GM18858 (cell line): Measurements from ENCODE around the gene DLEC1.

Experiments
- ATAC-seq: cut with Tn5 transposase; IDR thresholded peaks from one replicate; pipeline ENCODE4 v1.9.1; 2021; ENCODE audit not compliant: unreplicated experiment

Gene DLEC1

DNA sequence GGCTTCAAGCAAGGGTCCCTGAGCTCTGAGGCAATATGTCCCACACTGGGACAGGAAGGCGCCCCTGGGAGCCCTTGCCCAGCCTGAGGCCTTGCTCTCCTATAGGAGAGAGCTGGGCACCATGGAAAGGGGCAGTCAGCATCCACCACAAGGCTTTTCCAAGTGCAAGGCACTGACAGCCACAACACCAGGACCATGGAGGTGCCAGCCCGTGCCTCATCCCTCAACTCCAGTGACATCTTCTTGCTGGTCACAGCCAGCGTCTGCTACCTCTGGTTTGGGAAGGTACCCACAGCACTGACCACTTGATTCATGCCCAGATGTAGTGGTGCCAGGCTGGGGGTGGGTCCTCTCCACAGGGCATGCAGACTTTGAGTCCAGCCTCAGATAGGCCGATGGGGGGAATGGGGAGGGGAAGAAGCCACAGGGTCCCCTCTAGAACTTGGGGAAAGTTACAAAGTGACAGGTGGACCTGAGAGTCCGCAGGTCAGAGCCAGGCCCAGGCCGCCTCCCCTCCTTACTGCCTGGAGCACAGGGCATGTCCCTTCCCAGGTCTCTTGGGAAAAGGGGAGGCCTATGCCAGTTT is 36.6 kb upstream of the DLEC1 start:
- no peak for ATAC-seq

DNA sequence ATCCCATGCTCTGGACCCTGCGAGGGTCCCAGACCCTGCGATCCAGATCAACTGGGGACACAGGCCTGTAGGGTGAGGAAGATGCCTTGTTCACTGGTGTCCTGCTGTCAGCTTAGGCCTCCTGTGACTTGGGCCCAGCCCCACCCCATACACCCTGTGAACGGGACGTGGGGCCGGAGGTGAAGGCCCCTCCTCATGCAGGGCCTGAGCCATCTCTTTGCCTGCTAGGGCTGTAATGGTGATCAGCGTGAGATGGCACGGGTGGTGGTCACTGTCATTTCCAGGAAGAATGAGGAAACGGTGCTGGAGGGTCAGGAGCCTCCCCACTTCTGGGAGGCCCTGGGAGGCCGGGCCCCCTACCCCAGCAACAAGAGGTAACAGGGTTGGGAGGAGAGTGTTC is 36.1 kb upstream of the DLEC1 start:
- no peak for ATAC-seq

DNA sequence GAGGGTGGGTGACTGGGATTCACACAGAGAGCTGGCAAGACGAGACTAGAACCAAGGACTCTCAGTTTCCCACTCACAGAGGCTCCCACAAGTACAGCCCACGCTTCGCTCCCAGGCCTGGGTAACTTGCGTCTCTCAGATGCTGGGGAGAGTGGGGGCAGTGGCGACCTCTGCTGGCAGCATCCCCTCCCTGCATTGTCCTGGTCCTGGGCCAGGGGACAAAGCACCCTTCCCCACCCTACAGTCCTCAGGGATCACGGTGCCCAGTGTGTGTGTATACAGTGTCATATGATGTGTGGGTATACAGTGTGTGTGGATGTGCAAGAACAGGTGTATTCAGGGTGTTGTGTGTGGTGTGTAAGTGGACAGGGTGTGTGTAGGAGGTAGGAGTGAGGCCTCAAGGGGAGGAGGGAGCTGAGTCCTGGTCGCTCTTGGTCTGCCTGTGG is 35.6 kb upstream of the DLEC1 start:
- no peak for ATAC-seq

DNA sequence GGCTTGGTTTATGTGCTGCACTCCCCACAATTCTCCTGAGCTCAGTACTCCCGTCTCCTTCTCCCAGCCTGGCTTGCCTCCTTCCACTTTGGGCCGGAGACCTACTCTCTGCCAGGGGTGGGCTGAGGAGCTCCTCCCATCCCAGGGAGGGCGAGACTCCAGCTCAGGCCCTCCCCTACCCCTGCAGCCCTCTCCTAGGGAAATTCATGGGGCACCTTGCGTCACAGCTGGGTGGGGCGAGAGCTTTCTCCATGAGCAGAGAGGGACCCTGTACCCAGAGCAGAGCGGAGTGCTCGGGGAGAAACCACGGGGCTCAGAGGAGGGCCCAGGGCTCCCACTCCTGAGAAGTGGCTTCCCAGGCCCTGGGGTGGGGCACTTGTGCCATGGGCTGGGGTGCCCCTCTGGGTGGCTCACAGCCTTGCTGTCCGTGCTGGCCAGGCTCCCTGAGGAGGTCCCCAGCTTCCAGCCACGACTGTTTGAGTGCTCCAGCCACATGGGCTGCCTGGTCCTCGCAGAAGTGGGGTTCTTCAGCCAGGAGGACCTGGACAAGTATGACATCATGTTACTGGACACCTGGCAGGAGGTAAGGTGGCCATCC is 35.1 kb upstream of the DLEC1 start:
- no peak for ATAC-seq

DNA sequence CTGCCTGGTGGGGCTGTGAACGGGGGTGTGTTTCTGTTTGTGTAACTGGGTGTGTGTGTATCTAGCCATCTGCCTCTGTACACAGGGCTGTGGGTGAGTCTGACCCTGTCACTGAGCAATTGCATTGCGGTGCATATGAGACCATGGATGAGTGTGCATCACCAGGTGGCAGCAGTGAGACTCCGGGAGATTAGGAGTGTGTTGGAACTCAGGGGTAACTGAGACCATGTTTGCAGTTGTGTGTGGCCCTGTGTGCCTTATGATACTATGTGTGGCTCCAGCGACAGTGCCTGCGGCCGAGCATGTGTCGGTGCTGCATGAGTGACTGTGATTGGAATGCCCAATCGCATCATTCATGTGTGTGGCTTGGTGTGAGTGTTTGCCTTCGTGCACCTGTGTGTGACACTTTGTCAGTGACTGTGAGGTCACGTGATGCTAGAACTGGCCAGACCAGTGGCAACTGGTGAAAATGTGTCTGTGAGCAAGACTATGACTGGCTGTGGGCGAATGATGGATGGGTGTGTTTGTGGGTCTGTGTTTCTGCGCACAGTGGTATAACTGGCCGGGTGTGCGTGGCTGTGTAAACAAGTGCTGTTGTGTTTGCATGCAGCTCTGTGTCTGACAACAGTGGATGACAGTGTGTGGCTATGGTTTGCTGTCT is 34.5 kb upstream of the DLEC1 start:
- no peak for ATAC-seq

DNA sequence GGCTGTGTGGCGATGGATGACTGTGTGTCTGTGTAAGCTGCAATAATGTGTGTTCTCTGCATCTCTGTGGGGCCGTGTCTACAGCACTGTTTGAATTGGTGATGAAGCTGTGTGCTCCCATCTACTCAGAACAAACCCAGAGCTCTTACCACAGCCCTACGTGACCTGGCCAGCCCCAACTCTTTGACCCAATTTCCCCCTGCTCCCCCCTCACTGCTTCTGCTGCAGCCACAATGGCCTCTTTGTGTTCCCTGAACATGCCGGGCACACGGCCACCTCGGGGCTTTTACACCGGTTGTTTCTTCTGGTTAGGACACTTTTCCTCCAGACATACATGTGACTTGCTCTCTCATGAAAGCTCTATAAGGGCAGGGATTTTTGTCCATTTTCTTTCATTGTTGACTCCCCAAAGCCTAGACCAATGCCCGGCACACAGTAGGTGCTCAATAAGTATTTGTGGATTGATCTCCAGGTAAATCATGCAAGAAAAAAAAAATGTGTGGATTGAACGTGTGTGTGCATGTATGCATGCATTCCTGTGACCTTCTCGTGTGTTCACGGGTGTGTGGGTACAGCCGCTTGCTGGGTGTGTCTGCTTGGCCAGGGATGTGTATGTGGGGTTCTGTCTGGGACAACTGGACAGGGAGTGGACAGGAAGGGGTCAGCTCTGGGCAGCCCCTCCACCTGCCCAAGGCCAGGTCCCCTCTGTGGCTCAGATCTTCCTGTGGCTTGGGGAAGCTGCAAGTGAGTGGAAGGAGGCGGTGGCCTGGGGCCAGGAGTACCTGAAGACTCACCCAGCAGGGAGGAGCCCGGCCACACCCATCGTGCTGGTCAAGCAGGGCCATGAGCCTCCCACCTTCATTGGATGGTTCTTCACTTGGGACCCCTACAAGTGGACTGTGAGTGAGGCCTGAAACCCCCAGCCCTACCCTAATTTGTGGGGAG is 33.7 kb upstream of the DLEC1 start:
- ATAC-seq, result no peak

DNA sequence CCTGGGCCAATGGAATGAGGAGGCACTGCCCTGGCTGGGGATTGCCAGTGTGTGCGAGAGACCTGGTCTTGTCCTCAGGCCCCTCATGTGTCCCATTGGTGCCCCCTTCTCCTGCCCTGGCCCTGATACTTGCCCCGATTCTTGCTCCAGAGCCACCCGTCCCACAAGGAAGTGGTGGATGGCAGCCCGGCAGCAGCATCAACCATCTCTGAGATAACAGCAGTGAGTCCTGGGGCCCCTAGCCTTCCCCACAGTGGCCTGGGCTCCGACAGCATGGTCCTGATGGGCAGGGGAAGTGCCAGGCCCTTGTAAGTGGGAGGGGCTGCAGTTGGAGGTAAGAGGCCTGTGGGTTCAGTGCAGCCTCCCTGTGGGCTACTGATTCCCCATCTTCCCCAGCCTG is 33.0 kb upstream of the DLEC1 start:
- ATAC-seq, result no peak

DNA sequence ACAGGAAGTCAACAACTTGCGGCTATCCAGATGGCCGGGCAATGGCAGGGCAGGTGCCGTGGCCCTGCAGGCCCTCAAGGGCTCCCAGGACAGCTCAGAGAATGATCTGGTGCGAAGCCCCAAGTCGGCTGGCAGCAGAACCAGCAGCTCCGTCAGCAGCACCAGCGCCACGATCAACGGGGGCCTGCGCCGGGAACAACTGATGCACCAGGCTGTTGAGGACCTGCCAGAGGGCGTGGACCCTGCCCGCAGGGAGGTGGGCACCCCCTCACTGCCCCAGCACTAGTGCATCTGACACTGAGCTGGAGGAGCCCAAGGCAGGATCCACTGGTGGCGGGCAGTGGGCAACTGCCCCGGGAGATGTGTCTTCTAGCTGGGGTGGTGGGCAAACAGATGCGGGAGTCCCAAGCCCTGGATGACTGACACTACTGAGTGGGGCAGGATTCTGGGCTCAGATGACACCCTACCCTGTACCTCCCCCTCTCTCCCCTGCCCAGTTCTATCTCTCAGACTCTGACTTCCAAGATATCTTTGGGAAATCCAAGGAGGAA is 32.5 kb upstream of the DLEC1 start:
- ATAC-seq, result no peak

DNA sequence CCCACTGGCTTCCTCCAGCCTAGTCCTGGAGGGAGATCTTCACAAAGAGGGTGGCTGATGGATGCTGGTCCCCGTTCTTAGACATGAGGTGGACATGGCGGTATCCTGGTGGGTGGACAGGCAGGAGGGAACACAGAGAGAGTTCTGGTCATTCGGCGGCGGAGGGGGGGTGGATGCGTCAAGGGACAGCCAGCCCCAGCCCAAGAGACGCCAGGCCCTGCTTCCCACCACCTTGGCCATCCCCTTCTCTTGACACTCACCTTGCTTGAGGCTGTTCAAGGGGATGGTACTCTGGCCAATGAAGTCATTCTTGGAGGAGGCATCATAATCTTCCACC is 31.3 kb upstream of the DLEC1 start:
- no peak for ATAC-seq

DNA sequence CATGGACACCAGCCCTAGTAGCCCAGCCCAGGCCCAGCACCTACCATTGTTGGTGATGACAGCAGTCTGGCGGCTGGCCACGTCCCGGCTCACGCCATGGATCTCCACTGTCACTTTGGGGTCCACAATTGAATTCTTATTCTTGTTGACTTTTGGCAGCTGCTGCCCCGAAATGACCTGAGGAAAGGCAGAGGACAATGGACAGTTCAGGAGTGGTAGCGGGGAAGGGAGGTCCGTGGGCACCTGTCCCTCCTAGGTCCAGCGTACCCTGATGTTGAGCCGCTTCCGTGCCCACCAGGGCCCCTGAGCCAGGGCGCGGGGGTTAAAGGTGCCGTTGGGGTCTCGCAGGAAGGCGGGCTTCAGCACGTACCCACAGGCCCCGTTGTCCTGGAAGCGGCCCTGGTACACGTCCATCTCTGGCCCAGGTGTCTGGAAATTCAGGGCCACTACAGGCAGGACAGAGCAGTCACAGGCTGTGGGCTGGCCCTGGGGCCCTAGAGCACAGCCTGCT is 30.8 kb upstream of the DLEC1 start:
- ATAC-seq, result no peak

DNA sequence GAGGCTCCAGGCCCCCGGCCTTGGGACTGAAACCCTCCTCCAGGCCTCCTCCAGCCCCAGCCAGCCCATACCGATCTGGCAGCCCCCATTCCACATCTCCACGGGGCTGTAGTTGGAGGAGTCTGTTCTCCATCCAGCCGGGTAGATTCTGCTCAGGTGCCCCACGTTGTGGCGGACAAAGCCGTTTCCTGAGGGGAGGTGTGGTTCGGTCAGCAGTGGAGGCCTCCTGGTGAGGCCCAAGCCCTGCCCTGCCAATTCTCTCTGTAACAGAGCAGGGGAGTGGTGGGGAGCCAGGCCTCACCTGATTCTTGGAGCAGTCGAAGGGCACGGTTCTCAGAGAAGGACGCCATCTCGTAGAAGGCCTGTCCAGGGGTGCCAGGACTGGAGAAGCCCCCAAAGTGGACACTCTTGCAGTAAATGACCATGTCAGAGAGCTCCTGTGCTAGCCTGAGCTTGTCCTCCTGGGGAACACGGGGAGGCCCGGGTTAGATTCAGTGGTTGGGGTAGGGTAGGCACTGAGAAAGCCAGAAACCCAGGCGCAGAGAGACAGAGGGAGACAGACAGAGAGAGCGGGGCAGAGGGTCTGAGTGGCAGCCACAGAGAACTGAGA is 29.9 kb upstream of the DLEC1 start:
- no peak for ATAC-seq

DNA sequence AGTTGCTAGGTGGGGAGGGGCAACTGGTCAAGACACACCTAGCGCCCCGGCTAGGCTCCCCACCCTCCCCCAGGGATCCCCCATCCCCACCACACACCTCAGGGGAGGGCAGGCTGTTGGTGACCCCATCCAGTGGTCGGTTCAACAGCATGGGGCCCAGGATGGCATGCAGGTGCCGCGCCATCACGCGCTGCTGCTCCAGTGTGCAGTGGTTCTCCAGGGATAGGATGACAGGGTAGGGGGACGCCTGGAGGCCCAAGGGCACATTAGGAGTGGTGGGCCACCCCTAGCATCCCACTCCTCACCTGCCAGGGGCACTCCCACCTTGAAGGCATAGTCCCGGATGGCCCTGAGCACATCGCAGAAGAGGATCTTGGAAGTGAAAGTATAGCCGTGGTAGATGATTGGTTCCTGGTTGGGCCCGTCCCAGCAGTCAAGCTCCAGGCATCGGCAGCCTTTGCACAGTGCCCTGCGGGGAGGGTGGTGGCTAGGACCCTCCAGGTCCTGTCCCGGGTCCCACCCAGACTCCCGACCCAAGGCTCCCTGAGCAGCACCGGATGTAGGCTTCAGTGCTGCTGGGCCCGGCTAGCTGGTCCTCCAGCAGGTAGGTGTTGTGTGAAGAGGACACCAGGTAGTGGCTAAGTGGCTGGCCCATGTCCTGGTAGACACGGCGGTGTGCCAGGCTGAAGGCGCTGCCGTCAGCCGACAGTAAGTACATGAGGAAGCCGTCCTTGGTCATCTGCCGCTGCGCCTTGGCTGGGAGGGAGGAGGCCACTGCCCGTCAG is 29.0 kb upstream of the DLEC1 start:
- ATAC-seq, result no peak

DNA sequence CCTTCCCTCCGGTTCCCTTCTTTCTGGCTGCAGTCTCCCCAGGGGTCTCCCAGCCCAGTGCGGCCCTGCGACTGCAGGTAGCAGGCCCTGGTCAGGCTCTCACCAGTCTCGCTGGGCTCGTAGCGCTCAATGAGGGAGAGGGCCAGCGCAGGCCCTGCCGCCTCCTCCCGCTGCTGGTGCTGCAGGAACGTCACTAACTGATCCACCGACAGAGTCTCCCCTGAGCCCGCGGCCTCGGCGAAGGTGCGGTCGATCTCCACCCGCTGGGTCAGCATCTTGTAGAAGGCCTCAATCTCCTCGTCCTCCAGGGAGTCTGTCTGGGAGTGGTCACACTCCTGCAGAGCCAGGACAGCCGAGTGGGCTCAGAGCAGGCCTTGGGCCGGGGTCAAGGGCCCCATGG is 27.9 kb upstream of the DLEC1 start:
- ATAC-seq, result no peak

DNA sequence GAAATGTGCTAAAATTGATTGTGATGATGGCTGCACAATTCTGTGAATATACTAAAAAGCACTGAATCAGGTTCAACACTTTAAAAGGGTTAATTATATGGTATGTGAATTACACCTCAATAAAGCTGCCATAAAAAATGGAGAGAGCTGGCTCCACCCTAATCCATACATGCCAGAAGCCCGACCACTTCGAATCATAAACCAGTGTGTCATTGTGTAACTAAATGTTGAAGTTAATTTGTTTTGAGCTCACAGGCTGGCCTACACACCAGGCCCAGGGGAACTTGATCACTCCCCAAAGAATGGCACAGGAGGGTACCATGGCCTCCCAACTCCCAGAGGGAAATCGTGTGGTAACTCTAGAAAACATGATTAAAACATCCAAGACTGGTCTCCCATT is 23.5 kb upstream of the DLEC1 start:
- no peak for ATAC-seq

DNA sequence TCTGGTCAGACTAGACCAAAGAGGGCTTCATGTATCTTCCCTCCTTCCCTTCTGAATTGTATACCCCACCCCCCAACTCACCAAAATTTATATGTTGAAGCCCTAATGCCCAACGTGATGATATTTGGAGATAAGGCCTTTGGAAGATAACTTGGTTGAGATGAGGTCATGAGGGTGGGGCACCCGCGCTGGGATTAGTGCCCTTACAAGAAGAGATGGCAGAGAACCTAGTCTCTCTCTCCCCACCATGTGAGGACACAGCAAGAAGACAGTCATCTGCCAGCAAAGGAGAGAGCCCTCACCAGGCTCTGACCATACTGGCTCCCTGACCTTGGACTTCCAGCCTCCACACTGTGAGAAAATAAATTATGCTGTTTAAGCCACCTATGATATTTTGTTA is 23.0 kb upstream of the DLEC1 start:
- ATAC-seq, result no peak

DNA sequence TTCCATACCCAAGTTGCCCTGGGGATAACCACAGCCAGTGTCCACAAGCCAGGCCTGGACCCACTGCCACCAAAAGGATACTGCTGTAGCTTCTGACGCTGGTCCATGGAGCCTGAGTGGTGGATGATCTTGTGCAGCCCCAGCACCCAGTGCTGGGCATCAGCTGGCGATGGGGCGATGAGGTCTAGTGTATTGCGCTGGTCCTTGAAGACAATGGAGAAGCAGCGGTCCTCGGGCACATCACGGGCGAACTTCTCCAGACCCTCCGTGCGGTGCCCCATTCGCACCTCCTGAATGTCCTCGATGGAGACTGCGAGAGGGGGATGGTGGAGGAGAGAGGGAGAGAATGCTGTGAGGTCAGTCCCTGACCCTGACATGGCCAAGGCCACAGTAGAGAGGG is 22.6 kb upstream of the DLEC1 start:
- no peak for ATAC-seq

DNA sequence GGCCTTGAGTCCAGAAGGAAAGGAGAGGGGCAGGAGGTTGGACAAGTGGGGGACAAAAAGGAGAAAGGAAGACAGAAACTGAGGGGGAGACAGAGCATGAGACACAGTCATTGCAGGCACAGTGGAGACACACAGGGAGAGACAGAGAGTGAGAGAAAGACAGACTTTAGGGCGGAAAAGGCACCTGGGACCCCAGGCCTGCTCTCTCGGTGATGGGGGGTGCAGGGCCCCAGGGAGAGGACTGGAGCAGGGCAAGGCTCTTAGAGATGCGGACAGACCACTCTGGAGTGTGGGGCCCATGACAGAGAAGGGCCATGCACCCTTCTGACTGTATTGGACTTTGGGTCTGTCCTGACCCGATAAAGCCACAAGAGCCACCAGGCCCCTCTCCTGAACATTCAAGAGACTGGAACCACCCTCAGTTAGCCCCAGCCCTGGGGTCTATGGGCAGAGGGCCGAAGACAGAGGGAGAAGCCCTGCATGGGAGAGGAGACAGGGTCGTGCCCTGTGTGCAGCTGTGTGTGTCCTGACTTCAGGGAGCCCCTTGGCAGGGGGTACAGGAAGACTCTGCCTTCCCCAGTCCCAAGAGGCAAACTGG is 22.1 kb upstream of the DLEC1 start:
- no peak for ATAC-seq

DNA sequence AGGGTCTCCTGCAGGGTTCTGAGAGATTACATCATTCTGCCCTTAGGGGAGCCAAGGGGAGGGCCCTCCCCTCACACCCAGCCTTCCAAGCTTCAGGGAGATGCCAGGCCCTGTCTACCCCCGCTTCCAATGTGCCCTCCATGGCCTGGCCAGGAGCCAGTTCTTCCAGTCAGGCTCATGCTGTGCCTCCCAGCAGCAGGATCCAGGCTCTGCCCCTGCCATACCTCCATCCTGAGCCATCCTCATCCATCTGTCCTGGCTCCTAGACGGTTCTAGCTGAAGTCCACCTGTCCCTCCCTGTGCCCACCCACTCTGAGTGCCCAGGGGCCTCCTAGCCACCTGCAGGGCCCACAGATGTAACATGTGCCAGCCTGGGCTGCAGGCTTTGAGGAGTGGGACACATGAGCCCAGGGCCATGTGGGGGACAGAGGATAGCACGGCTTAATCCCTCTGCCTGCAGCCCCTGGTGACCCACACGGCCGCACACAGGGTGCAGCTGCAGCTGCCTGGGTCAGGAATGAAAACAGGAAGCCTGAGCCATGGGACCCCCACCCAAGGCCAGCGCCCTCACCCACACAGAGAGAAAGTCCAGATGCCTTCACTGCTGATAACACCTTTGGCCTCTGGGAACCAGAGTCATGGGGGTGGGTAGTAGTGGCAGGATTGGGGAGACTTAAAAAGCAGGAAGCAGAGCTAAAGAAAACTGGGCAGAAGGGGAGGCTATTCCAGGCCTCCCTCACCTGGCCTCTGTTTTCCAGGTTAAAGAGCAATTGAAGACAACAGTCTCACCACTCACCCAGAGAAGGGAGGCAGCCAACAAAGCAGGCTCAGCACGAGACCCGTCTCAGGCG is 21.3 kb upstream of the DLEC1 start:
- no peak for ATAC-seq
